ENCODE results near the gene RAB5IF.
A peak's percentile ranks its signal among the peaks of the same experiment; 100 is the strongest.

RAB5IF gene

GRCh38 chr20:36656733-36657132, 51.2 kb downstream of the RAB5IF start:
- ATAC-seq: no peak
- Mint-ChIP-seq H3K36me3 (peaks cover 11% of the 10 kb centered on the region), H3K27ac (no peak overlapping the region), H3K9me3 (no peaks in the 10 kb centered on the region), H3K4me3 (no peak overlapping the region), H3K4me1 (peaks cover 11% of the 10 kb centered on the region)
- DNase-seq (ENCODE audit: low spot score in 2 of 2): no peak

DNA sequence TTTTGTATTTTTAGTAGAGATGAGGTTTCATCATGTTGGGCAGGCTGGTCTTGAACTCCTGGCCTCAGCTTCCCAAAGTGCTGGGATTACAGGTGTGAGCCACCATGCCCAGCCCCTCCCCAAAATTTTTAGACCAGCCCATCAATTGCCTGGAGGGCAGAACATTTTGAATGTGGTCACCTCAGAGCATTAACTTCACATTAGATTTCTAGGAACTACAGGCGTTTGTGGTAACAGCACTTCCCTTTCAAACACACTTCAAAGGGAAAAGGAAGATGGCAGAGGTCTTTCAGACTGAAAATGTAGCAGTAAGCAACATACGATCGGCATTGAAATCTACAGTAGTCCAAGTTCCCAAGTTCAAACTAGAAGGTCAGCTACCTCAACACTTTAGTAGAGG, 52.7 kb downstream of the RAB5IF start:
- Mint-ChIP-seq H3K4me3 (no peak overlapping the region), H3K36me3 (peaks cover under 1% of the 10 kb centered on the region), H3K9me3 (no peaks in the 10 kb centered on the region), H3K4me1 (peaks cover 11% of the 10 kb centered on the region), H3K27ac (peak overlapping the region; percentile 71)
- ATAC-seq: no peak
- DNase-seq (ENCODE audit: low spot score in 2 of 2): no peak

All from stimulated activated effector memory CD8-positive, alpha-beta T cell treated with anti-CD3 and anti-CD28 coated beads, Interleukin-12 subunit alpha, Interleukin-12 subunit beta, amount 100 ng/mL, for 72 hours (primary cell).